NCI-H1930 (cell line): ENCODE data around the gene MMP11.
"Not testable (repeated sequence)": the region's sequence is repeated elsewhere in the genome, so short reads cannot be mapped to it uniquely, and the experiment has no call there.

Source experiments
- DNase-seq, 2 experiments: peaks; one replicate each; lab custom pipeline; 2025; lab: John Stamatoyannopoulos, UW

MMP11 gene, protein sequence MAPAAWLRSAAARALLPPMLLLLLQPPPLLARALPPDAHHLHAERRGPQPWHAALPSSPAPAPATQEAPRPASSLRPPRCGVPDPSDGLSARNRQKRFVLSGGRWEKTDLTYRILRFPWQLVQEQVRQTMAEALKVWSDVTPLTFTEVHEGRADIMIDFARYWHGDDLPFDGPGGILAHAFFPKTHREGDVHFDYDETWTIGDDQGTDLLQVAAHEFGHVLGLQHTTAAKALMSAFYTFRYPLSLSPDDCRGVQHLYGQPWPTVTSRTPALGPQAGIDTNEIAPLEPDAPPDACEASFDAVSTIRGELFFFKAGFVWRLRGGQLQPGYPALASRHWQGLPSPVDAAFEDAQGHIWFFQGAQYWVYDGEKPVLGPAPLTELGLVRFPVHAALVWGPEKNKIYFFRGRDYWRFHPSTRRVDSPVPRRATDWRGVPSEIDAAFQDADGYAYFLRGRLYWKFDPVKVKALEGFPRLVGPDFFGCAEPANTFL

DNA sequence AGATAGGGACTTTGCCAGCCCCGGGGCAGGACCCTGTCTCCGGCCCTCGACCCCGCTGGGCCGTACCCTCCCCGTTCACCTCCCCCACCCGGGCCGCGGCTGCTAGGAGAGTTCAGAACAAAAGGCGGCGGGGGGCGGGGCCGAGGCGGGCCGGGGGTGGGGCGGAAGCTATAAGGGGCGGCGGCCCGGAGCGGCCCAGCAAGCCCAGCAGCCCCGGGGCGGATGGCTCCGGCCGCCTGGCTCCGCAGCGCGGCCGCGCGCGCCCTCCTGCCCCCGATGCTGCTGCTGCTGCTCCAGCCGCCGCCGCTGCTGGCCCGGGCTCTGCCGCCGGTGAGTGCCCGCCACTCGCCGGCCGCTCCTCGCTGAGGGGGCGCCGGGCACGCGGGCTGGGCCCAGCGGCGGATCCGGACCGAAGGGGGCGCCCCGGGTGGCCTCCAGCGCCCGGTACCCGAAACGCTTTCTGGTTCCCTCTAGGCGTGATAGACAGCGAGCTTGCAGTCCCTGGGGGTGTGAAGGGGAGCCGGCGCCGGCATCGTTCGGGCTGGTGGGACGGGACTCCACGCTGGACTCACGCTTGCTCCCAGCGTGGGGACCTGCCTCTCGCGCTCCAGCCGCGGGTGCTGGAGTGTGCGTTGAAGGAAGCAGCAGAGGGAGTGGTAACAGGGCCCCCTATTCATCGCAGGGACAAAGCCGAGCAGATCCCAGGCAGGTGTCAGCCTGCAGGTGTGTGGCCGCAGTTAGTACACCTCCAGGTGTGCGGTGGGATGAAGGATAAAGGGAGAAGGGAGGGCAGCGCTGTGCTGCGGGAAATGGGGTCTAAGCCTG lies at the start of gene MMP11:
Gene MMP11 (plus strand): TSS at position 201 of the 825 bp plus-strand sequence. CDS start 22 bp downstream, at position 223.
- DNase-seq: peak; percentile 46 to 54

DNA sequence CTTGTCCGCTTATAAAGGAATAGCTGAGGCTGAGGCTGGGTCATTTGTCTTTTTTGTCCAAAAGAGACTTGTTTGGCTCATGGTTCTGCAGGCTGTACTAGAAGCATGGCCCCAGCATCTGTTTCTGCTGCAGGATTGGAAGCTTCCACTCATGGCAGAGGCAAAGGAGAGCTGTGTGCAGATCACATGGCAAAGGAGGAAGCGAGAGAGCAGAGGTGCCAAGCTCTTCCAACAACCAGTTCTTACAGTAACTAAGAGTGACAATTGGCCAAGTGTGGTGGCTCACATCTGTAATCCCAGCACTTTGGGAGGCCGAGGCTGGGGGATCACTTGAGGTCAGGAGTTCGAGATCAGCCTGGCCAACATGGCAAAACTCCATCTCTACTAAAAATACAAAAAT lies 44.5 kb upstream of the MMP11 start:
- DNase-seq: not testable (repeated sequence)

DNA sequence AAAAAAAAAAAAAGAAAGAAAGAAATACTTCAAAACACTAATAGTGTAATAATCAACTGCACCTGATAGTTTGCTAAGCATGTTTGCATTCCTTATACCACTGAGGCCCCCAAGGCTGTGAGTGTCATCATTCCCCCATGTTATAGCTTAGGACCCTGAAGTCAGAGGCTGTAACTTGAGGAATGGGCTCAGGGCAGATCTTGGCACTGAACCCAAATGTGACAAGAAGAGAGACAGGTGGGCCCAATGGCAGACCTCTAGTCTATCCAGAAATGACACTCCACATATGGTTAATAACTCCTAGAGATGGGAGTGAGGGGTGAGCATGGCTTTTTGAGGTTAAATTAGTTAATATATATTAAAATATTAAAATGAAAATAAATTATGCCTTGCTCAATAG lies 35.0 kb upstream of the MMP11 start:
- DNase-seq: no peak

DNA sequence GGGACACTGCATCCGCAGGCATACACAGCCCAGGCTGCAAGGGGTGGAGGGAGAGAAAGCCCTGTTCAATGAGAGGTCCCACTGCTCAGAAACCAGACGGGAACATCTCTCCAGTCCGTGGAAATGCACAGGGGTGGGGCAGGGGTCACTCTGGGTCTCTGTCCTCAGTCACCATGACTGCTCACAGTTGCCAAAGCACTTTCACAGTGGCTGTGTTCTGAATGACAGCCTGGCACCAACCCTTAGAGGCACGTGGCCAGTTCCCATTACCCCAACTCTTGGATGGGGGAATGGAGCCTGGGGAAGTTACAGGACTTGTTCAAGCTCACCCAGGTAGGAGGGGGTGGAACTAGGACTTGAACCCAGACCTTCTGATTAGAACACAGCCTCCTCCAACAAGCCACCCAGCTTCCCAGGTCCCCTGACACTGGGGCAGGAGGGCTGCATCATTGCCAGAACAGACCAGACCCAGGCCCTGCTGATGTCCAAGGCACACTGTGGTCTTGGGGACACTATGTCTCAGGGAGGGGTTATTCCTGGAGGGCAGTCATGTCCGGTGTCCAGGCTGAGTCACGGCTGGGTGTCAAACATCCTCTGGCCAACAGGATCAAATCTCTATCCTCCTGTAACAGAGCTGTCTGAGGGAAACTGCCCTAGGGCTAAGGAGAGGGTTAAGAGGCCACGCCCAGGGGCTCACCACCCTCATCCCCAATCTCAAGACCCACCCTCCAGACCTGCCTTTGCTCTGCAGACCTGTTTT lies 30.0 kb upstream of the MMP11 start:
- DNase-seq: no peak

DNA sequence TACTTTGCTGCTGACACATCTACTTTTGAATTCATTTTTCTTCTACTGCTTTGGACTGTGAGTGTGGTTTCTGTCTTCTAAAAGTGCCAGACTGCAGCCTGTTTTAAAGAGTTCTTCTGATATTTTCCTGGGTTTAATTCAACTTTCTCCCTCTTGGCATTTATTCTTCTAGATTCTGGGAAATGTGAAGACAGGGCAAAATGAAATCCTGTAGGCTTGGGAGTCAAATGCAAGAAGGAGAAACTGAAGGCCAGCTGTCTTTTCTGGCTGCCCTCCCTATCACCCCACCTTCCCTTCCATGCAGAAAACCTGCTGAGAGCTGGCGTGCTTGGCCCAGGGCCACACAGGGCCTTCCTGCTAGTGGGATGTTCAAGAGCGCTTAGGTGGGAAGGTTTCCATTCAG lies 29.3 kb upstream of the MMP11 start:
- DNase-seq: no peak

DNA sequence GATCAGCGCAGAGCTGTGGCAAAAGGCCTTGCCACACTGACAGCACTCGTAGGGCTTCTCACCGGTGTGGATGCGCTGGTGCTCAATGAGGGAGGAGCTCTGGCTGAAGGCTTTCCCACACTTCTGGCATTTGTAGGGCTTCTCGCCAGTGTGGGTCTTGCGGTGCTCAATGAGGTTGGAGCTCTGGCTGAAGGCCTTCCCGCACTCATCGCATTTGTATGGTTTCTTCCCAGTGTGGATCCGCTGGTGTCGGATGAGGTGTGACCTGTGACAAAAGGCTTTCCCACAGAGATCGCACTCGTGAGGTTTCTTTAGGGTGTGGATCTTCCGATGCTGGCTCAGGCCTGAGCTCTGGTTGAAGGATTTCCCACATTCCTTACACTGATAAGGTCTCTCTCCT lies 28.6 kb upstream of the MMP11 start:
- DNase-seq: no peak

DNA sequence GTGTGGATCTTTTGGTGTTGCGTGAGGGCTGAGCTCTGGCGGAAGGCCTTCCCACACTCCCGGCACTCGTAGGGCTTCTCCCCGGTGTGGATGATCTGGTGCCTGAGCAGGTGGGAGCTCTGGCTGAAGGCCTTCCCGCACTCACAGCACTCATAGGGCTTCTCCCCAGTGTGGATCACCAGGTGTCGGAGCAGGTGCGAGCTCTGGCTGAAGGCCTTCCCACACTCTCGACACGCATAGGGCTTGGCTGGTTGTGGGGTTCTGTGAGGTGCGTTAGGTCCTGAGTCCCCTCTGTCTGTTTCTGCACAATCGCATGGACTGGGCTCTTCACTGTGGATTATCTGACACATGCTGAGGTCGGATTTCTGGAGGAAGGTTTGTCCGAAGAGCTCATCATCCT lies 28.2 kb upstream of the MMP11 start:
- no peak for DNase-seq

DNA sequence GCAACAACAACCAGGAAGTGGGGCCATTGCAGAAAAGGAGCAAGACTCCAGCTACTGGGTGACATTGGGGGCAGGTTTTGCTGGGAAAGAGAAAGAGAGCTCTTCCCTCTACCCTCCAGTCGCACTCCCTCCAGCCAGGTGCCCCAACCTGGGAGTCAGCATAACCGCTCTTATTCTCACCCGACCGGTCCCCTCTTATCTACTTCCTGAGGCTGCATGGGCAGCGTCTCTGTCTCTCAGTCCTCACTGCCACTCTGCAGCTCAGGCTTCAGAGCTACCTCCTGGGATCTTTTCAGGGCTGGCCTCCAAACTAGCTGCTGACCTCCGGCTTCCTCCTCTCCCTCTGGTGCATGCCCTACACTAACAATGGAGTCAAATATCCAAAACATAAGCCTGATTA lies 26.9 kb upstream of the MMP11 start:
- no peak for DNase-seq

DNA sequence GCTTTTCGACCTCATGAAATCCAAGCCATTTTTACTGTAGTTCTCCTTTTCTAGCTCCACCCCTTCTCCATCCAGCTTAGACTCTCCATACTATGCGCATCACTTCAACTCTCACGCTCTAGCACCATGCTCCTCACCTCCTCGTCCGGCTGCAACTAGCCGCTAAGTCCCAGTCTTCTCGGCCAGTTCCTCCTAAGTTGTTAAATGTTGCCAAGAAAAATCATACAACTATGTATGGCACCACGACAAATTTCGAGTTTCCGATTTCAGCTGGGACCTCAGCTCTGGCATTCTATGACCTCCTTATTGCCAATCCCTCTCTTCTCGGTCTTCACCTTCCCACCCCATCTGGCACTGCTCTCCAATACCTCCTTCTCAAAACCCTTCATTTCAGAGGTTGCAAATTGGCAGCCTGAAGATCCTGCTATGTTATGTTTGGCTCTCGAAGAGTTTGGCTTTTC lies 22.8 kb upstream of the MMP11 start:
- DNase-seq: no peak

DNA sequence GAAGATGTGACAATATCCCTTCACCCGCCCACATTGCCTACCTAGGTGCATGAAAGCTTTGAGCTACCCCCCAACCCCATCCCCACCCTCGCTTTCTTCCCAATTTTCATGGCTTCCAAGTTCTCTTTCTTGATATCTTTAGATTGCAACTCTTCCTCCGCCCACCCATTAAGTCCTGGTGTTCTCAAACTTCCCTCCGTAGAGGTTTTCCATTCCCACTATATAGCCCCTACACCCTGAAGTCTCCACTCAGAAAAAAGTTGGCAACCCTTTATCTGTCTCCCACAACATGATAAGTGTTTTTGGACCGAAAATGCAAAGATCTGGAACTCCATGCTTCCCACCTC lies 22.3 kb upstream of the MMP11 start:
- DNase-seq: no peak

DNA sequence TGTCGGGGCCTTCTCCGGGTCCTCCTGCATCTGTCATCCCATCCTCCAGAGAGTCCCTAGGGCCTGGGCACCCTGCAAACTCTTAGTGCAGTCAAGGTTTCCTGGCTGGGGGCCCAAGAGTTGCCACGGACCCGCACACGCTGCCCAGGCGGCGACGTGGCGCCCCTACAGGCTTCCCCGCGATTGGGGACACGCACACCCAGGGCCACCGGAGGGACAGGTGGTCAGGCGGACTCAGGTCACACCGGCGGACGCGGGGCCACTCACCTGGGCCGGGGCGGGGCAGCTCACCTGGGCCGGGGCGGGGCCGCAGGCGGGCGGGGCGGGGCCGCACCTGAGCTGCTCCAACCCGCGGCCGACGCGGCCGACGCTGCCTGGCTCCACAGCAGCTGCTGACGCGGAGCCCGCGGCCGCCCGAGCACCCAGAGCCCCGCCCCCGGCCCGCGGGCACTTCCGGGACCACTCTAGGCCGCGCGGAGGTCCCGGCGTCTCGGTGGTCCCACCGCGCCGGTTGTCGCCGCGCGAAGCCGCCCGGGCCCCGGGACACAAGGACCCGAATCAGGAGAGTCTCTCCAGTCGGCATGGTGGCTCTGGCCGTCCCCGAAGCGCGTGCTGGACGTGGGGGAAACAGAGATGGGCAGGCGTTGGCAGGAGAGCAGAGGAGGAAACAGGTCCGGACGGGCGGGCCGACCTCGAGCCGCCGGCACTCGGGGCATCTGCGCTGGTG lies 21.8 kb upstream of the MMP11 start, which contains the start of gene ZNF70:
Gene ZNF70 (minus strand): TSS at position 399 of the 727 bp plus-strand sequence. CDS start 5,972 bp downstream, outside the sequence.
- peak; percentile 75 to 84 for DNase-seq

DNA sequence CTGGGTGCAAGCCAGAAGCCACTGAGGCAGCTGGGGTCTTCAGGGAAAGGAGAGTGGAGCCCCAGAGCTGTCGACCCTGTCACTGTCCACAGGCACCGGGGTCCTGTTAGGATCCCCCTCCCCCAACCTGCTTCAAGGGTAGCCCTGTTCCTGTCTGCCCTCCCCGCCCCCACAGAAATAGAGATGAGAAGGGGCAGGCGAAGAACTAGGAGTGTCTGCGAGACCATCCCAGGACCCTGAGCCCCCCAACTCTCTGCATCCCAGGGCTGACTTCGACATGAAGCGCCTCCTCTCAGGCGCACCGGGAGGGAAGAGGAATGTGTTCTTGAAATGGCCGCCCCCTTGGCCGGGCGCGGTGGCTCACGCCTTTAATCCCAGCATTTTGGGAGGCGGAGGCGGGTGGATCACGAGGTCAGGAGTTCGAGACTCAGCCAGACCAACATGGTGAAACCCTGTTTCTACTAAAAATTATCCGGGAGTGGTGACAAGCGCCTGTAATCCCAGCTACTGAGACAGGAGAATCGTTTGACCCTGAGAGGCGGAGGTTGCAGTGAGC lies 21.1 kb upstream of the MMP11 start:
- DNase-seq: no peak

DNA sequence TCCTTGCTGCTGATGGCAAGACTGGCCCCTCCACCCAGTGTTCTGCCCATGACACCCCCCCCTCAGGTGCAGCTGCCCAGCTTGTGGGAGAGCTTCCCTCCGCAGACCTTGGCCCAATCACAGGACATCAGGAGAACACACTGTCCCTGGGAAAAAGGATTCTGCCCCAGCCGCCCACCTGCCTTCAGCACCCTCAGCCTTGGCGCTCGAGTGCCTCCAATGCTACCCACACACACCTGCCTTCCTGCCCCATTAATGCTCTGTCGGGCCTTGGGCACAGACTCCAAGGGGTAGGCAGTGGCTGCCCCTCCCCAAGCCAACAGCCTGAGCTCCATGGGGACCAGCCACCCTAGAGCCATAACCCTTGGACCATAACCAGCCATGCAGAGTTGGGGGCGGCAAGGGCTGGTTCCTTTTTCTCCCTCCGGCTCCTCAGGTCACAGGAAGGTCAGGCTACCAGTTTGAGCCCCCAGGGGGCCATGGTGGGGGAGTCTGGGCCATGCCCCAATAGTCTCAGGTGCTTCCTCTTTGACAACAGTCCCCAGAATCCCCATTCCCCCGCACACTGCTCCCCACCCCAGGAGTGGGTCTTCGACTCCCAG lies 20.5 kb upstream of the MMP11 start:
- DNase-seq: no peak

DNA sequence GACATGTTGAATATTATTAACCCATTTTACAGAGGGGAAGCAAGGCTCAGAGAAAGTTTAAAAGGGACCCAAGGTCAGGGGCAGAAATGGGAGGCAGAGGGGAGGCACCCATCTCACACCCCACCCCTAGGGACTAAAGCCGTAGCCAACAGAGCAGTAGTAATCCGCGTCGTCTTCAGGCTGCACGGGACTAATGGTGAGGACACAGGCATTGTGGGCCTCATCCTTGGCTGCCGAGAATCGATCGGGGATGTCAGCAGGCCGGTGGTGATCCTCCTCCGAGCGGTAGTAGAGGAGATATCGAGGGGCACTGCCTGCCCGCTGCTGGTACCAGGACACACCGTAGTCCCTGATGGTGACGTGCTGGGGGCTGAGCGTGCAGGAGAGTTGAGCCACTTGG lies 19.9 kb upstream of the MMP11 start:
- DNase-seq: no peak

DNA sequence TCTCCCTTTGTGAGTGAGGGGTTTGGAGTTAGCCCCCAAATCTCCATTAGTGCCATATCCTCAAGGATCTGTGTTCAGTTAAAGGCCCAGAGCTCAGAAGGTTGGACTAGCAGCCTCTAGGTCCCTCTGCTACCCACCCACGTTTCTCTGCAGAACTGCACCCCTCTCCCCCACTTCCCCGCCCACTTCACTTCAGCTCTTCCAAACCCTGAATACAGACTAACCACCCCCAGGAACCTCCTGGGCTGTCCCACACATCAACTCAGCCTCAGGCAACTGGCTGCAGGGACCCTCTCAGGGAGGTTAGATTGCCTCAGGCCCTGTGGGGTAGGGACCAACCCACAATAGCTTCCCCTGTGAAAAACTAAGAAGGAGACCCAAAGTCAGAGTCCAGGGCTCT lies 19.3 kb upstream of the MMP11 start:
- DNase-seq: no peak

DNA sequence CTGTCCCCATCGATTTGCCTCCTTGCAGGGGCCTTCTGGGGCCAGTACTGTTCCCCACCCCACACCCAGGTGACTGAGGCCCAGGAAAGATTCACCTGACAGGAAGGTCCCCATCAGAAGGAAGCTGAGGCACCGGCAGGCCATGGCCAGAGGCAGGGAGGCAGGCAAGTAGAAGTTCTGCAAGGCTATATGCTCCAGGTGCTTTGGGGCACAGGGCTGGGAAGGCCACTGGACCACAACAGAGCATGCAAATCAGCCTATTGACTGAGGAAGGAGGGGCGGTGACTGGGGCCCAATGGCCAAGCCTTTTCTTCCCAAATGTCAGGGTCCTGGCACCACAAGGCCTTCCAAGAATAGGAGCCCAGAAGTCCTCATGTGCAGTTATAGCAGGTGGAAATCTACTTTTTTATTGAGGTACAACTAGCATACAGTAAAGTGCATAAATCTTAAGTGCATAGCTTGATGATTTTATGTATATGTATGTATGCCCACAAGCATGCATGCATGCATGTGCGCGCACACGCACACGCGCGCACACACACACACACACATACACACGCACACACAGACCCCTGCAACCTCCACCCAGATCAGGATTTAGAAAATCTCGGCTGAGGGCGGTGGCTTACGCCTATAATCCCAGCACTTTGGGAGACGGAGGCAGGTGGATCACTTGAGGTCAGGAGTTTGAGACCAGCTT lies 18.3 kb upstream of the MMP11 start, which contains the start of gene VPREB3:
Gene VPREB3 (minus strand): TSS at position 206 of the 700 bp plus-strand sequence. CDS start 62 bp downstream, at position 144.
- no peak for DNase-seq

DNA sequence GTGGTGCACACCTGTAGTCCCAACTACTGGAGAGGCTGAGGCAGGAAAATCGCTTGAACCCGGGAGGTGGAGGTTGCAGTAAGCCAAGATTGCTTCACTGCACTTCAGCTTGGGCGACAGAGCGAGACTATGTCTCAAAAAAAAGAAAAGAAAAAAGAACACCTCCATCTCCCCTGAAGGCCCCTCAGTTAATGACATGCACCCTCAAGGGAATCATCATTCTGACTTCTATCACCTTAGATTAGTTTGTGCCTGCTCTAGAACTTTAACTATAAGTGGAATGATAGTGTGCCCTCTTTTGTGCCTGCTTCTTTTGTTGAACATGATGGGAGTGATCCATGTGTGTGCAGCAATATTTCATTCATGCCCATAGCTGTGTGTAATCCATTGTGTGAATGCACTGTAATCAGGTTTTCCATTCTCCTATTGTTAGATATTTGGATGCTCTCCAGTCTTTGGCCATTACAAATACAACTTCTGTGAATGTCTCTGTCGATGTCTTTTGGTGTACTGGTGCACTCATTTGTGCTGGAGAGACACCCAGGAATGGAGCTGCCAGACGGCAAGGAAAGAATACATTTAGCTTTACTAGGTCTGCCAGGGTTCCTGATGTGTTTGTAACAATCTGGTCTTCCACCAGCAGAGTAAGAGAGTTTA lies 17.5 kb upstream of the MMP11 start:
- no peak for DNase-seq

DNA sequence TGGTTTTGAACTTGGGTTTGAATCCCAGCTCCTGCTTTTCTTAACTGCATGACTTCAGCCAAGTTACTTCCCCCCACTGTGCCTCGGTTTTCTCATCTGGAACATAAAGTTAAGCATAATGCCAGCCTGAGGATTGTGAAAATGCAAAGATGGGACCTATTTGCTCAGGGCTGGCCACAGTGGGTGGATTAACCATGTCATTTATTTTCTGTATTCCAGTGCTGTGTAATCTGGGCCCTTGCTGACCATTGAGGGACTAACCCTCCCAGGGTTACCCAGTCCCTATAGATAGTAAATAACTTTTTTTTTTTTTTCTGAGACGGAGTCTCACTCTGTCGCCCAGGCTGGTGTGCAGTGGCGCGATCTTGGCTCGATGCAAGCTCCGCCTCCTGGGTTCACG lies 16.9 kb upstream of the MMP11 start:
- DNase-seq: no peak

DNA sequence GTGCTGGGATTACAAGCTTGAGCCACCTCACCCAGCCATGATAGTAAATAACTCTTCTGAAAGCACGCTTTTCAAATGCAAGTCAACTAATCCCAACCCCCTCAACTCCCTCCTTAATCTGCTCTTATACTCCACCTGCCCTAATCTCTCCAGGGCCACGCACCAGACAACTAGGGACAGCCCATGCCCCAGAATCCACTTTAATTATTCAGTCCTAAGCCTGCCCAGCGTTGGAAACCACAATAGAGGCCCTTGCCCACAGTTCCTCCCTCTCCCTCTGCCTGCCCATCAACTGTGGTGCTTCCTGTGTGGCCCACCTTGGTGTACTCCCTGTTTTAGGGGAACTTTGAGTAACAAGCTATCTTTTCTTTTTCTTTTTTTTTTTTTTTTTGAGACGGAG lies 15.8 kb upstream of the MMP11 start:
- no peak for DNase-seq
